Endothelial cell of umbilical vein (primary cell): ENCODE results near the gene TMEM181. TPM values are rescaled to one million over a fixed set of nuclear protein-coding genes. Genes with fewer than 3 reads are reported as not detected.

Experiments used
- BruUV-seq: library from RNA; stranded (reverse); fragments of 400-500 nt; replicated peaks from 2 replicates; lab custom pipeline; 2021; lab: Mats Ljungman, UMichigan
- CTCF ChIA-PET: fragments of 300-600, 350-600 bp; sonication (Branson Sonifier 250); formaldehyde crosslinking; loops from one replicate; lab custom pipeline; 2021; ENCODE audit warnings: antibody characterized with exemption, inconsistent platforms; lab: Charles Lee
- POLR2A ChIA-PET: fragments of 300-600, 350-600 bp; sonication (Branson Sonifier 250); formaldehyde crosslinking; loops from one replicate; lab custom pipeline; 2021; ENCODE audit warnings: antibody characterized with exemption, inconsistent platforms; lab: Charles Lee
- DNase-seq: peaks from one replicate; pipeline ENCODE4 v3.0.0-alpha.2; 2011; ENCODE audit warnings: low read depth, low spot score
- FAIRE-seq: peaks from 2 replicates; lab custom pipeline; 2011; peaks lifted over from hg19 to GRCh38; lab: Jason Lieb, UNC
- H2AFZ ChIP-seq: 2 replicates; pipeline ENCODE4 v1.6.0; 2012; ENCODE audit warnings: low read depth, low read length, control low read depth, inconsistent platforms
- H3K27ac ChIP-seq: 2 replicates; pipeline ENCODE4 v1.5.1; 2011; ENCODE audit warnings: low read depth, mild to moderate bottlenecking, control low read depth, low read length, moderate library complexity; ENCODE audit not compliant: insufficient read depth
- H3K27me3 ChIP-seq, 2 experiments: 2 replicates each; pipeline versions ENCODE4 v1.6.0 to v1.6.1; 2011; ENCODE audit warnings: low read length in 2 of 2, mixed read lengths in 1 of 2; ENCODE audit not compliant: control insufficient read depth in 2 of 2, insufficient read depth in 2 of 2
- H3K36me3 ChIP-seq, 2 experiments: 2 replicates in 1 of 2; 3 replicates in 1 of 2; pipeline ENCODE4 v1.5.1; 2011; ENCODE audit warnings: low read length in 2 of 2, mild to moderate bottlenecking in 1 of 2, moderate library complexity in 1 of 2; ENCODE audit not compliant: control insufficient read depth in 2 of 2, insufficient read depth in 2 of 2; ENCODE audit errors: extremely low read depth in 1 of 2
- H3K4me1 ChIP-seq: 3 replicates; pipeline ENCODE4 v1.5.1; 2011; ENCODE audit warnings: mild to moderate bottlenecking, low read length; ENCODE audit not compliant: control insufficient read depth, insufficient read depth; ENCODE audit errors: extremely low read depth
- H3K4me2 ChIP-seq: 2 replicates; pipeline ENCODE4 v1.6.1; 2011; ENCODE audit warnings: low read length, control low read depth, mixed read lengths; ENCODE audit not compliant: insufficient read depth
- H3K4me3 ChIP-seq, 3 experiments: fragments of 200-600 bp in 1 of 3; sonication (generic), shearing (Covaris generic) in 1 of 3; replicated peaks in 1 of 3; 2 replicates each; pipeline ENCODE4 v1.5.1; 2011 to 2016; ENCODE audit warnings: control low read depth in 3 of 3, low read length in 3 of 3, mild to moderate bottlenecking in 2 of 3, inconsistent platforms in 1 of 3, low read depth in 1 of 3, moderate library complexity in 1 of 3; ENCODE audit not compliant: insufficient read depth in 1 of 3
- H3K79me2 ChIP-seq: 2 replicates; pipeline ENCODE4 v1.6.0; 2012; ENCODE audit warnings: low read length, inconsistent platforms; ENCODE audit not compliant: control insufficient read depth, insufficient read depth
- H3K9ac ChIP-seq: replicated peaks from 2 replicates; pipeline ENCODE3; 2011; ENCODE audit warnings: low read length, control low read depth; ENCODE audit not compliant: insufficient read depth; ENCODE audit errors: extremely low read depth
- H3K9me1 ChIP-seq: replicated peaks from 3 replicates; pipeline ENCODE4 v1.6.0; 2011; ENCODE audit warnings: mild to moderate bottlenecking, low read length; ENCODE audit not compliant: control insufficient read depth, insufficient read depth; ENCODE audit errors: extremely low read depth
- H3K9me3 ChIP-seq: replicated peaks from 2 replicates; pipeline ENCODE4 v1.5.1; 2012; ENCODE audit warnings: low read length, inconsistent platforms; ENCODE audit not compliant: control insufficient read depth, insufficient read depth
- H4K20me1 ChIP-seq: replicated peaks from 2 replicates; pipeline ENCODE3; 2011; ENCODE audit warnings: mild to moderate bottlenecking, low read length; ENCODE audit not compliant: control insufficient read depth, insufficient read depth; ENCODE audit errors: extremely low read depth
- EZH2 ChIP-seq: IDR thresholded peaks from 2 replicates; pipeline ENCODE4 v1.6.1; 2012; ENCODE audit warnings: borderline replicate concordance, low read depth, mild to moderate bottlenecking, moderate library complexity, low read length, inconsistent platforms; ENCODE audit not compliant: severe bottlenecking
- FOS ChIP-seq: IDR thresholded peaks from 2 replicates; pipeline ENCODE4 v1.6.1; 2011; ENCODE audit warnings: mild to moderate bottlenecking, low read length, moderate library complexity, borderline replicate concordance; ENCODE audit not compliant: insufficient read depth
- GATA2 ChIP-seq: IDR thresholded peaks from 2 replicates; pipeline ENCODE4 v1.7.0; 2011; ENCODE audit warnings: low read depth, mild to moderate bottlenecking, moderate library complexity, mixed read lengths, low read length; ENCODE audit not compliant: insufficient read length, insufficient read depth
- JUN ChIP-seq: IDR thresholded peaks from 2 replicates; pipeline ENCODE4 v1.6.1; 2011; ENCODE audit warnings: borderline replicate concordance, low read depth; ENCODE audit not compliant: insufficient read length, insufficient read depth
- MYC ChIP-seq: IDR thresholded peaks from one replicate; pipeline ENCODE4 v1.6.1; 2011; ENCODE audit warnings: mild to moderate bottlenecking, low read depth, low read length
- POLR2A ChIP-seq: IDR thresholded peaks from 2 replicates; pipeline ENCODE4 v1.6.1; 2012; ENCODE audit warnings: low read depth, mild to moderate bottlenecking, control low read depth, low read length
- POLR2AphosphoS5 ChIP-seq: IDR thresholded peaks from 2 replicates; pipeline ENCODE4 v1.6.1; 2012; ENCODE audit warnings: low read depth, mild to moderate bottlenecking, control low read depth, low read length, moderate library complexity; ENCODE audit not compliant: insufficient read depth
- dilution Hi-C: fragments of 300-500 bp; cut with MboI; formaldehyde crosslinking; loops from one replicate; pipeline ENCODE4 v1.15.0; 2019; ENCODE audit warnings: low sequenced_read_pairs; ENCODE audit not compliant: extremely low pct_ligation_motif_present
- intact Hi-C: fragments of 100-400 bp; cut with micrococcal nuclease; formaldehyde crosslinking; loops from one replicate; pipeline ENCODE4 v1.10.0; 2022
- polyA plus RNA-seq, 4 experiments: library from polyadenylated mRNA; depleted of rRNA in 3 of 4; stranded (reverse) in 3 of 4; unstranded in 1 of 4; fragments of >200 nt; gene quantifications; 2 replicates each; pipeline versions ENCODE4 v1.2.1 to v1.2.3, GENCODE V29; 2011 to 2012; ENCODE audit warnings: missing spikeins in 1 of 4
- total RNA-seq: library from RNA; stranded (reverse); gene quantifications from 2 replicates; pipeline ENCODE4 v1.2.3, GENCODE V29; 2021
- TF ChIP-seq, protein P1 (sequence below), 2 donors: IDR thresholded peaks; 1 replicate in 1 of 2; 2 replicates in 1 of 2; pipeline ENCODE4 v1.5.1; 2011; ENCODE audit warnings: low read length in 2 of 2, mild to moderate bottlenecking in 2 of 2, moderate library complexity in 2 of 2, control low read depth in 1 of 2, inconsistent platforms in 1 of 2, low read depth in 1 of 2; ENCODE audit not compliant: insufficient read depth in 1 of 2; ENCODE audit errors: extremely low read depth in 1 of 2
- TF ChIP-seq, protein P2 (sequence below): IDR thresholded peaks from 2 replicates; pipeline ENCODE4 v1.6.1; 2011; ENCODE audit not compliant: insufficient read depth, insufficient read length

Gene TMEM181
- total and polyA plus RNA-seq, 2 donors (not counting 3 experiments of a cell fraction or from before 2014, with no cell fraction given) = 21.7 to 33.5 TPM

DNA sequence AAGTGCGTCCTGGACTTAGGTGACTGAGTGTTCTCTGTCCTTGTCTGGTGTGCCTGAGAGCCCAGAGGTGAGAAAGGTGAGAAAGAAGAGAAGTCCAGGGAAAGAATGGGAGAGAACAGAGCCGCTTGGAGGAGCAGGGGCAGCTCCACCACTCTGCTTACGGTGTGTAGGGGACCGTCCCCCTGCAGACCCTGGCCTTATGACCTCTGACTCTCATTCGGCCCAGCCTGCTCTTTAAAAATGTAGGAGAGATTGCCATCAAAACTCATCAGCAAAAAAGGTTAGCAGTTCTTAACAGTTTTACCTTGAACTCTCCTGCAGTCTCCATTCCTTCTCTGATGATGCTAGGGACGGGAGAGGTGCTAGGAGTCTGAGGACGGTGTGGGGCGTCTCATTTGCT lies 2.0 kb downstream of the TMEM181 start:
- peak; percentile 26 for FAIRE-seq
- CTCF ChIA-PET = no interaction called here
- Histone ChIP-seq H3K9ac (no peak overlapping the region), H2AFZ (no peak overlapping the region), H3K4me2 (peak overlapping the region; percentile 8), H3K4me3 (no peak overlapping the region), H4K20me1 (no peaks in the 10 kb centered on the region), H3K9me1 (no peaks in the 10 kb centered on the region), H3K27ac (no peak overlapping the region), H3K27me3 (no peaks in the 10 kb centered on the region), H3K36me3 (no peaks in the 10 kb centered on the region), H3K4me1 (peaks cover 27% of the 10 kb centered on the region), H3K79me2 (peaks cover 59% of the 10 kb centered on the region), H3K9me3 (no peaks in the 10 kb centered on the region)
- POLR2A ChIA-PET = no interaction called here
- no TSS peak for BruUV-seq
- dilution Hi-C loops (no loop called here), intact Hi-C loops (loop anchor here (1.0 to 2.0 kb wide), 2 partner anchors 33 to 43 kb away; no protein-coding TSS in a partner anchor)
- no peak for DNase-seq
- TF ChIP-seq POLR2A (no peak), GATA2 (no peak), MYC (no peak), EZH2 (no peak), JUN (no peak), FOS (no peak), POLR2AphosphoS5 (no peak)
- TF ChIP-seq, protein P1, sequence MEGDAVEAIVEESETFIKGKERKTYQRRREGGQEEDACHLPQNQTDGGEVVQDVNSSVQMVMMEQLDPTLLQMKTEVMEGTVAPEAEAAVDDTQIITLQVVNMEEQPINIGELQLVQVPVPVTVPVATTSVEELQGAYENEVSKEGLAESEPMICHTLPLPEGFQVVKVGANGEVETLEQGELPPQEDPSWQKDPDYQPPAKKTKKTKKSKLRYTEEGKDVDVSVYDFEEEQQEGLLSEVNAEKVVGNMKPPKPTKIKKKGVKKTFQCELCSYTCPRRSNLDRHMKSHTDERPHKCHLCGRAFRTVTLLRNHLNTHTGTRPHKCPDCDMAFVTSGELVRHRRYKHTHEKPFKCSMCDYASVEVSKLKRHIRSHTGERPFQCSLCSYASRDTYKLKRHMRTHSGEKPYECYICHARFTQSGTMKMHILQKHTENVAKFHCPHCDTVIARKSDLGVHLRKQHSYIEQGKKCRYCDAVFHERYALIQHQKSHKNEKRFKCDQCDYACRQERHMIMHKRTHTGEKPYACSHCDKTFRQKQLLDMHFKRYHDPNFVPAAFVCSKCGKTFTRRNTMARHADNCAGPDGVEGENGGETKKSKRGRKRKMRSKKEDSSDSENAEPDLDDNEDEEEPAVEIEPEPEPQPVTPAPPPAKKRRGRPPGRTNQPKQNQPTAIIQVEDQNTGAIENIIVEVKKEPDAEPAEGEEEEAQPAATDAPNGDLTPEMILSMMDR (IDR thresholded peaks at IDR 0.05; ENCODE audit: extremely low read depth in 1 of 2, insufficient read depth in 1 of 2, low read depth in 1 of 2, low read length in 2 of 2) = no peak
- TF ChIP-seq, protein P2, sequence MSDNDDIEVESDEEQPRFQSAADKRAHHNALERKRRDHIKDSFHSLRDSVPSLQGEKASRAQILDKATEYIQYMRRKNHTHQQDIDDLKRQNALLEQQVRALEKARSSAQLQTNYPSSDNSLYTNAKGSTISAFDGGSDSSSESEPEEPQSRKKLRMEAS = no peak
